ENCODE data around the gene ARHGAP23.
A peak's percentile ranks its signal among the peaks of the same experiment; 100 is the strongest.

The ARHGAP23 gene

DNA sequence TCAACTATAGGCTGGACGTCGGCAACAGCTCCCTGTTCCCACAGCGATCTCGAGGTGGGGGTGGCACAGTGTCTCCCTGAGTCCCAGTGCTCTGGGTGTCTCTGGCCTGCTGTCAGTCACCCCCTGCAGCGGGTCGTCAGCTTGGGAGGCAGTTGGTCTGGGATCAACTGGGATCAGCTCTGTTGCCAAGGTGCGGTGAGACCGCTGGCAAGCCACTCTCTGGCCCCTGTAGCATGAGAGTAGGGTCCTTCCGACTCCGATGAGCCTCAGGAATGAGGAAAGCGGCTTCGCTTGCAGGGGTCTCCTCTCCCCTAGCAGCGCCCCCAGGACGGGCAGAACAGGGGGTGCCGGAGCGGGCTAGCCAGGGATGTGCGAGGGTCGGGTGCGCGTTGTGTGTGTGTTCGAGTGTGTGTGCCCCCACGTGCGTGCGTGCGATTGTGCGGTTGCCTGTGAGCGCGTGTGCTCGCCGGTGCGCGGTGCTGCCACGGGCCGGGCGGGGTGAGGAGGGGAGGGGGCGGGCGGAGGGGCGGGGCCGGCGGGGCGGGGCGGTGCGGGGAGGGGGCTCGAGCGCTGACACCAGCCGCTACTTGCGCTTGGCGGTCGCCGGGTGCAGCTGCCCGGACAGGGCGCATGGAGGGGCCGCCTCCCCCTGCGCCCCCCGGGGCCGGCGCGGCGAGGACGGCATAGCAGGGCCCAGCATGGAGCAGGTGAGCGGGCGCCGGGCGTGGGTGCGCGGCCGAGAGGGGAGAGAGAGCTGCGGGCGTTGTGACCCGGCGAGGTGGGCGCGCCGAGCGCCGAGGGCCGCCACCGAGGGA lies 9.4 kb upstream of the ARHGAP23 start:
- Histone ChIP-seq H3K9me3 (ENCODE audit: insufficient read depth, low read depth, low read length) (no peaks in the 10 kb centered on the region), H3K79me2 (ENCODE audit: insufficient read depth, low read length) (no peaks in the 10 kb centered on the region), H3K4me3 (ENCODE audit: low read length, poor library complexity, severe bottlenecking) (no peak overlapping the region), H3K27me3 (ENCODE audit: insufficient read depth, low read length, poor library complexity, severe bottlenecking) (no peaks in the 10 kb centered on the region), H3K4me2 (ENCODE audit: low read depth, low read length, poor library complexity, severe bottlenecking) (peak overlapping the region; percentile 32), H3K9ac (ENCODE audit: low read depth, low read length, poor library complexity, severe bottlenecking) (no peak overlapping the region), H3F3A (ENCODE audit: low read depth) (no peaks in the 10 kb centered on the region), H4K20me1 (ENCODE audit: insufficient read depth, low read length, poor library complexity, severe bottlenecking) (no peaks in the 10 kb centered on the region), H2AFZ (ENCODE audit: low read length) (no peak overlapping the region), H3K4me1 (ENCODE audit: insufficient read depth, low read length, poor library complexity, severe bottlenecking) (peaks cover 18% of the 10 kb centered on the region), H3K36me3 (ENCODE audit: insufficient read depth, low read length) (no peaks in the 10 kb centered on the region), H3K9me2 (replicated peaks; ENCODE audit: low read depth, low read length) (no peaks in the 10 kb centered on the region)
- no peak for TF ChIP-seq EZH2phosphoT487 (IDR thresholded peaks at IDR 0.05; ENCODE audit: borderline replicate concordance)
- TF ChIP-seq, protein P1, sequence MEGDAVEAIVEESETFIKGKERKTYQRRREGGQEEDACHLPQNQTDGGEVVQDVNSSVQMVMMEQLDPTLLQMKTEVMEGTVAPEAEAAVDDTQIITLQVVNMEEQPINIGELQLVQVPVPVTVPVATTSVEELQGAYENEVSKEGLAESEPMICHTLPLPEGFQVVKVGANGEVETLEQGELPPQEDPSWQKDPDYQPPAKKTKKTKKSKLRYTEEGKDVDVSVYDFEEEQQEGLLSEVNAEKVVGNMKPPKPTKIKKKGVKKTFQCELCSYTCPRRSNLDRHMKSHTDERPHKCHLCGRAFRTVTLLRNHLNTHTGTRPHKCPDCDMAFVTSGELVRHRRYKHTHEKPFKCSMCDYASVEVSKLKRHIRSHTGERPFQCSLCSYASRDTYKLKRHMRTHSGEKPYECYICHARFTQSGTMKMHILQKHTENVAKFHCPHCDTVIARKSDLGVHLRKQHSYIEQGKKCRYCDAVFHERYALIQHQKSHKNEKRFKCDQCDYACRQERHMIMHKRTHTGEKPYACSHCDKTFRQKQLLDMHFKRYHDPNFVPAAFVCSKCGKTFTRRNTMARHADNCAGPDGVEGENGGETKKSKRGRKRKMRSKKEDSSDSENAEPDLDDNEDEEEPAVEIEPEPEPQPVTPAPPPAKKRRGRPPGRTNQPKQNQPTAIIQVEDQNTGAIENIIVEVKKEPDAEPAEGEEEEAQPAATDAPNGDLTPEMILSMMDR (conservative IDR thresholded peaks at IDR 0.05; ENCODE audit: low read length) = no peak

DNA sequence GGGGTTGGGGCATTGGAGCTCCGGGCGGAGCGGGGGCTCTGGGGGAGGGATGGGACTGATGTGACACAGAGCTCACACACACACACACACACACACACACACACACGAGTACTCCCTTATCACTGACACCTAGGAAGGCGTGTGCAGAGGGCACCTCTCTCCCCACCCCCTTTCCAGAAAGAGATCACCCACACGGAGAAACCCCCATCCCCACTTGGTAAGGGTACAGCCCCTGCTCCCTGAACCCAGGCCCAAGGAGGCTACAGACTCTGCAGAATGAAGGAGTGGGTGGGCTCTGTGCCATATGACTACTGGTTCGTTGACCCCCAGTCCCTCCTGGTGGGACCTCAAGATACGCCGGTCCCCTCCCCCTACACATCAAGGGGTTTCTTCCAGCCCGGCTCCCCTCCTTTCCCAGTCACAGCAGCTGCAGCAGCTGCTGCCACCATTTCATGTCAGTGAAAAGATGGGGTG lies 8.7 kb upstream of the ARHGAP23 start:
- Histone ChIP-seq H3K79me2 (ENCODE audit: insufficient read depth, low read length) (no peaks in the 10 kb centered on the region), H3F3A (ENCODE audit: low read depth) (no peaks in the 10 kb centered on the region), H3K9me3 (ENCODE audit: insufficient read depth, low read depth, low read length) (no peaks in the 10 kb centered on the region), H3K4me3 (ENCODE audit: low read length, poor library complexity, severe bottlenecking) (no peak overlapping the region), H3K4me2 (ENCODE audit: low read depth, low read length, poor library complexity, severe bottlenecking) (peak overlapping the region; percentile 32), H3K36me3 (ENCODE audit: insufficient read depth, low read length) (no peaks in the 10 kb centered on the region), H3K27me3 (ENCODE audit: insufficient read depth, low read length, poor library complexity, severe bottlenecking) (no peaks in the 10 kb centered on the region), H3K9me2 (replicated peaks; ENCODE audit: low read depth, low read length) (no peaks in the 10 kb centered on the region), H2AFZ (ENCODE audit: low read length) (no peak overlapping the region), H3K4me1 (ENCODE audit: insufficient read depth, low read length, poor library complexity, severe bottlenecking) (peaks cover 18% of the 10 kb centered on the region), H4K20me1 (ENCODE audit: insufficient read depth, low read length, poor library complexity, severe bottlenecking) (no peaks in the 10 kb centered on the region), H3K9ac (ENCODE audit: low read depth, low read length, poor library complexity, severe bottlenecking) (no peak overlapping the region)
- TF ChIP-seq, protein P1 (conservative IDR thresholded peaks at IDR 0.05; ENCODE audit: low read length) = no peak
- no peak for TF ChIP-seq EZH2phosphoT487 (IDR thresholded peaks at IDR 0.05; ENCODE audit: borderline replicate concordance)

DNA sequence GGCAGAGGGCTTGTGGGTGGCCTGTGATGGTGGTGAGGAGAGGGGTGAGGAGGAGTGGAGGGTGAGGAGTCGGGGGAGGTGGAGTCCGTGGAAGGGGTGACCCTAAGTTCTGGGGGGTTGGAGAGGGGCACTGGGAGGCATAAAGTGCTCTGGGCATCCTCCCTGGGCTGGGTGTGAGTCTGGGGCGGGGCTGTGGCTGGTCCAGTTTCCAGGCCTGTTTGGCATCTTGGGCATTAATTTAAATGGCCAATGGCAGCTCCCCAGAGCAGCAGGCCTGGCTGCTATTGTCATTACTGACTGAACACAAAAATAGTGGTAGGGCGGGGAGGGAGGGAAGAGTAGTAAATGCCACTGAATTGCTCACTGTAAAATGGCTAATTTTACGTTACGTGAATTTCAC lies 7.7 kb upstream of the ARHGAP23 start:
- Histone ChIP-seq H3K4me3 (ENCODE audit: low read length, poor library complexity, severe bottlenecking) (no peak overlapping the region), H4K20me1 (ENCODE audit: insufficient read depth, low read length, poor library complexity, severe bottlenecking) (no peaks in the 10 kb centered on the region), H3K4me1 (ENCODE audit: insufficient read depth, low read length, poor library complexity, severe bottlenecking) (peaks cover 10% of the 10 kb centered on the region), H3K4me2 (ENCODE audit: low read depth, low read length, poor library complexity, severe bottlenecking) (no peak overlapping the region), H2AFZ (ENCODE audit: low read length) (no peak overlapping the region), H3K9me3 (ENCODE audit: insufficient read depth, low read depth, low read length) (no peaks in the 10 kb centered on the region), H3K9me2 (replicated peaks; ENCODE audit: low read depth, low read length) (no peaks in the 10 kb centered on the region), H3F3A (ENCODE audit: low read depth) (no peaks in the 10 kb centered on the region), H3K79me2 (ENCODE audit: insufficient read depth, low read length) (no peaks in the 10 kb centered on the region), H3K36me3 (ENCODE audit: insufficient read depth, low read length) (no peaks in the 10 kb centered on the region), H3K27me3 (ENCODE audit: insufficient read depth, low read length, poor library complexity, severe bottlenecking) (no peaks in the 10 kb centered on the region), H3K9ac (ENCODE audit: low read depth, low read length, poor library complexity, severe bottlenecking) (no peak overlapping the region)
- TF ChIP-seq EZH2phosphoT487 (IDR thresholded peaks at IDR 0.05; ENCODE audit: borderline replicate concordance) = no peak
- TF ChIP-seq, protein P1 (conservative IDR thresholded peaks at IDR 0.05; ENCODE audit: low read length) = no peak
